H1 (cell line): ENCODE results near the gene PRDM15.

Experiments used
- BACH1 ChIP-seq: IDR thresholded peaks from 2 replicates; pipeline ENCODE4 v1.6.1; 2012; ENCODE audit warnings: low read length, improper control_type of control experiment
- CEBPB ChIP-seq: IDR thresholded peaks from 2 replicates; pipeline ENCODE4 v1.6.1; 2012; ENCODE audit warnings: low read depth, low read length
- CHD2 ChIP-seq: IDR thresholded peaks from 2 replicates; pipeline ENCODE4 v1.6.1; 2012; ENCODE audit warnings: low read length, improper control_type of control experiment
- CREB1 ChIP-seq: IDR thresholded peaks from 2 replicates; pipeline ENCODE4 v1.6.1; 2012; ENCODE audit warnings: inconsistent platforms
- EZH2 ChIP-seq: fragments of 200-600 bp; sonication (generic); IDR thresholded peaks from 2 replicates; pipeline ENCODE4 v1.7.1; 2012; ENCODE audit warnings: low read depth, mild to moderate bottlenecking, moderate library complexity, low read length, inconsistent platforms; ENCODE audit not compliant: severe bottlenecking
- JUND ChIP-seq: IDR thresholded peaks from 2 replicates; pipeline ENCODE4 v1.6.1; 2011; ENCODE audit warnings: mild to moderate bottlenecking, improper control_type of control experiment, low read length
- POLR2A ChIP-seq, 2 experiments: IDR thresholded peaks; 1 replicate in 1 of 2; 2 replicates in 1 of 2; pipeline ENCODE4 v1.6.1; 2011; ENCODE audit warnings: low read depth in 2 of 2, low read length in 2 of 2, mild to moderate bottlenecking in 2 of 2; ENCODE audit errors: control extremely low read depth in 1 of 2
- POLR2AphosphoS5 ChIP-seq: IDR thresholded peaks from 2 replicates; pipeline ENCODE4 v1.6.1; 2011; ENCODE audit warnings: low read depth, low read length
- RFX5 ChIP-seq: IDR thresholded peaks from 2 replicates; pipeline ENCODE4 v1.6.1; 2011; ENCODE audit warnings: low read depth, low read length, improper control_type of control experiment, borderline replicate concordance
- SIX5 ChIP-seq: IDR thresholded peaks from 2 replicates; pipeline ENCODE4 v1.6.1; 2011; ENCODE audit warnings: mild to moderate bottlenecking, low read depth, low read length
- TF ChIP-seq, protein P1 (sequence below): IDR thresholded peaks from 2 replicates; pipeline ENCODE4 v1.6.1; 2012; ENCODE audit warnings: inconsistent platforms
- TF ChIP-seq, protein P2 (sequence below), 3 experiments: IDR thresholded peaks; 1 replicate in 2 of 3; 2 replicates in 1 of 3; pipeline versions ENCODE4 v1.5.1 to v1.6.1; 2011; ENCODE audit warnings: low read length in 3 of 3, mild to moderate bottlenecking in 3 of 3, inconsistent platforms in 2 of 3, low read depth in 1 of 3, moderate library complexity in 1 of 3; ENCODE audit not compliant: insufficient read depth in 1 of 3; ENCODE audit errors: control extremely low read depth in 1 of 3
- TF ChIP-seq, protein P3 (sequence below): IDR thresholded peaks from 2 replicates; pipeline ENCODE4 v1.6.1; 2012; ENCODE audit warnings: inconsistent platforms

DNA sequence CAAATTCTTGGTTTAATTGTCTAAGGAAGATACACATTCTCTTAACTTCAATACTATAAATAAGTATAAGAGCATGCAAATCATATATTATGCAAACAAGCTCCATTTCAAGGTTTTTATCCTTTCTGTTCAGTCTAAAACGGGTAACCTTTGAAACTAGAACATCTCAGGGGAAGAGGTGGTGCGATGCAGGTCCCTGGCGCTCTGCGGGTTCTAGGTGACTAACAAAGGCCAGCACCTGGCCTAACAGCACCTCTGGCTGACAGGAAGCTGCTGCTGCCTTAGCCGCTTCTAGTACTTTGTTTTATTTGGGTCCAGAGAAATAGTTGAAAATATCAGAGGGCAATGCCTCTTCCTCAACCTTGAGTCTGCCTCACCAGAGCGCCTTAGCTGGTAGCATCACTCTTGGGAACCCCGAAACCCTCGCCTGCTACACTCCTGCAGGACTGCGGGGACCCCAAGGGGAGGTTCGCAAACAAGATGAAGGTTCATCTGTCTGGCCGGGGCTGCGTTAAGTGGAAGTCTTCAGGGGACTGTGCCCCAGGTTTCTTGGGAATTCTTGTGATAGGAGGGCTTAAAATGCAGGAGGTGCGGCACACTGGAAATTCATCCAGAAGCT is 45.5 kb downstream of the PRDM15 start:
- TF ChIP-seq, protein P1, sequence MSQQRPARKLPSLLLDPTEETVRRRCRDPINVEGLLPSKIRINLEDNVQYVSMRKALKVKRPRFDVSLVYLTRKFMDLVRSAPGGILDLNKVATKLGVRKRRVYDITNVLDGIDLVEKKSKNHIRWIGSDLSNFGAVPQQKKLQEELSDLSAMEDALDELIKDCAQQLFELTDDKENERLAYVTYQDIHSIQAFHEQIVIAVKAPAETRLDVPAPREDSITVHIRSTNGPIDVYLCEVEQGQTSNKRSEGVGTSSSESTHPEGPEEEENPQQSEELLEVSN = no peak
- TF ChIP-seq, protein P2, sequence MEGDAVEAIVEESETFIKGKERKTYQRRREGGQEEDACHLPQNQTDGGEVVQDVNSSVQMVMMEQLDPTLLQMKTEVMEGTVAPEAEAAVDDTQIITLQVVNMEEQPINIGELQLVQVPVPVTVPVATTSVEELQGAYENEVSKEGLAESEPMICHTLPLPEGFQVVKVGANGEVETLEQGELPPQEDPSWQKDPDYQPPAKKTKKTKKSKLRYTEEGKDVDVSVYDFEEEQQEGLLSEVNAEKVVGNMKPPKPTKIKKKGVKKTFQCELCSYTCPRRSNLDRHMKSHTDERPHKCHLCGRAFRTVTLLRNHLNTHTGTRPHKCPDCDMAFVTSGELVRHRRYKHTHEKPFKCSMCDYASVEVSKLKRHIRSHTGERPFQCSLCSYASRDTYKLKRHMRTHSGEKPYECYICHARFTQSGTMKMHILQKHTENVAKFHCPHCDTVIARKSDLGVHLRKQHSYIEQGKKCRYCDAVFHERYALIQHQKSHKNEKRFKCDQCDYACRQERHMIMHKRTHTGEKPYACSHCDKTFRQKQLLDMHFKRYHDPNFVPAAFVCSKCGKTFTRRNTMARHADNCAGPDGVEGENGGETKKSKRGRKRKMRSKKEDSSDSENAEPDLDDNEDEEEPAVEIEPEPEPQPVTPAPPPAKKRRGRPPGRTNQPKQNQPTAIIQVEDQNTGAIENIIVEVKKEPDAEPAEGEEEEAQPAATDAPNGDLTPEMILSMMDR (IDR thresholded peaks at IDR 0.05; ENCODE audit: control extremely low read depth in 1 of 3, insufficient read depth in 1 of 3, low read depth in 1 of 3, low read length in 3 of 3) = no peak
- TF ChIP-seq RFX5 = no peak
- no peak for TF ChIP-seq JUND
- TF ChIP-seq CREB1 = no peak
- TF ChIP-seq EZH2 = no peak
- TF ChIP-seq SIX5 = no peak
- TF ChIP-seq POLR2A (IDR thresholded peaks at IDR 0.05; ENCODE audit: control extremely low read depth in 1 of 2, low read depth in 2 of 2, low read length in 2 of 2) = no peak
- TF ChIP-seq CEBPB = no peak
- no peak for TF ChIP-seq POLR2AphosphoS5
- TF ChIP-seq, protein P3, sequence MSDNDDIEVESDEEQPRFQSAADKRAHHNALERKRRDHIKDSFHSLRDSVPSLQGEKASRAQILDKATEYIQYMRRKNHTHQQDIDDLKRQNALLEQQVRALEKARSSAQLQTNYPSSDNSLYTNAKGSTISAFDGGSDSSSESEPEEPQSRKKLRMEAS = no peak
- TF ChIP-seq CHD2 = no peak
- no peak for TF ChIP-seq BACH1
